WTC11 (cell line): ENCODE data around the gene PAM16. TPM values are rescaled to one million over a fixed set of nuclear protein-coding genes. Genes with fewer than 3 reads are reported as not detected.
"Not testable (repeated sequence)": the region's sequence is repeated elsewhere in the genome, so short reads cannot be mapped to it uniquely, and the experiment has no call there.

Experiments used
- ATAC-seq: fragments of 200-7000 bp; cut with Tn5 transposase; 2 replicates; pipeline ENCODE4 v1.10.0; 2021; ENCODE audit warnings: mild to moderate bottlenecking, moderate library complexity
- CTCF ChIA-PET: fragments of 300-600 bp; sonication (Branson Sonifier 250); formaldehyde crosslinking; loops from one replicate; lab custom pipeline; 2021; ENCODE audit warnings: antibody characterized with exemption; lab: Charles Lee
- POLR2A ChIA-PET: fragments of 350-600 bp; sonication (Branson Sonifier 250); formaldehyde crosslinking; loops from one replicate; lab custom pipeline; 2021; ENCODE audit warnings: antibody characterized with exemption; lab: Charles Lee
- DNase-seq: peaks from one replicate; pipeline ENCODE4 v3.0.0; 2021; ENCODE audit warnings: low spot score
- H3K27ac Mint-ChIP-seq: 2 replicates; pipeline ENCODE4 v1.8.0; 2021; ENCODE audit warnings: mixed read lengths
- H3K27me3 Mint-ChIP-seq: 2 replicates; pipeline ENCODE4 v1.8.0; 2021; ENCODE audit warnings: low read depth, mild to moderate bottlenecking, moderate library complexity, mixed read lengths
- H3K36me3 Mint-ChIP-seq: 2 replicates; pipeline ENCODE4 v1.8.0; 2021; ENCODE audit warnings: mixed read lengths
- H3K4me1 Mint-ChIP-seq: 2 replicates; pipeline ENCODE4 v1.8.0; 2022; ENCODE audit warnings: mixed read lengths
- H3K4me3 Mint-ChIP-seq: 2 replicates; pipeline ENCODE4 v1.8.0; 2021; ENCODE audit warnings: mild to moderate bottlenecking, moderate library complexity, mixed read lengths
- H3K9me3 Mint-ChIP-seq: 2 replicates; pipeline ENCODE4 v1.8.0; 2021; ENCODE audit warnings: mixed read lengths
- CREM ChIP-seq: sonication (generic); formaldehyde crosslinking; IDR thresholded peaks from 2 replicates; pipeline ENCODE4 v1.8.1; 2022; ENCODE audit warnings: mild to moderate bottlenecking, missing genetic modification reagents, moderate library complexity
- EMX1 ChIP-seq: fragments of 250-450 bp; sonication (Bioruptor Pico); IDR thresholded peaks from 2 replicates; pipeline ENCODE4 v1.8.0; 2021; ENCODE audit warnings: mild to moderate bottlenecking
- HMGA2 ChIP-seq: fragments of 250-450 bp; sonication (Bioruptor Pico); IDR thresholded peaks from 2 replicates; pipeline ENCODE4 v1.4.0; 2021; ENCODE audit warnings: mild to moderate bottlenecking, moderate library complexity
- MYBL2 ChIP-seq: sonication (generic); formaldehyde crosslinking; IDR thresholded peaks from 2 replicates; pipeline ENCODE4 v1.8.1; 2023; ENCODE audit warnings: mild to moderate bottlenecking, moderate library complexity, missing genetic modification reagents
- OVOL2 ChIP-seq: fragments of 250-450 bp; sonication (Bioruptor Pico); IDR thresholded peaks from 2 replicates; pipeline ENCODE4 v1.9.0; 2021; ENCODE audit warnings: mild to moderate bottlenecking, borderline replicate concordance
- ZNF512 ChIP-seq: sonication (generic); formaldehyde crosslinking; IDR thresholded peaks from 2 replicates; pipeline ENCODE4 v1.8.1; 2022; ENCODE audit warnings: missing genetic modification reagents, borderline replicate concordance
- total RNA-seq: library from RNA; stranded (reverse); gene quantifications from 3 replicates; pipeline ENCODE4 v1.2.3, GENCODE V29; 2021
- TF ChIP-seq, protein P1 (sequence below): sonication (generic); formaldehyde crosslinking; IDR thresholded peaks from 2 replicates; pipeline ENCODE4 v1.8.1; 2023; ENCODE audit warnings: mild to moderate bottlenecking, missing genetic modification reagents, moderate library complexity
- TF ChIP-seq, protein P2 (sequence below): fragments of 250-450 bp; sonication (Bioruptor Pico); IDR thresholded peaks from 2 replicates; pipeline ENCODE4 v1.9.0; 2021; ENCODE audit warnings: mild to moderate bottlenecking, borderline replicate concordance

The PAM16 gene
- total RNA-seq, 1 experiment from 2014 or later = 88.9 TPM

DNA sequence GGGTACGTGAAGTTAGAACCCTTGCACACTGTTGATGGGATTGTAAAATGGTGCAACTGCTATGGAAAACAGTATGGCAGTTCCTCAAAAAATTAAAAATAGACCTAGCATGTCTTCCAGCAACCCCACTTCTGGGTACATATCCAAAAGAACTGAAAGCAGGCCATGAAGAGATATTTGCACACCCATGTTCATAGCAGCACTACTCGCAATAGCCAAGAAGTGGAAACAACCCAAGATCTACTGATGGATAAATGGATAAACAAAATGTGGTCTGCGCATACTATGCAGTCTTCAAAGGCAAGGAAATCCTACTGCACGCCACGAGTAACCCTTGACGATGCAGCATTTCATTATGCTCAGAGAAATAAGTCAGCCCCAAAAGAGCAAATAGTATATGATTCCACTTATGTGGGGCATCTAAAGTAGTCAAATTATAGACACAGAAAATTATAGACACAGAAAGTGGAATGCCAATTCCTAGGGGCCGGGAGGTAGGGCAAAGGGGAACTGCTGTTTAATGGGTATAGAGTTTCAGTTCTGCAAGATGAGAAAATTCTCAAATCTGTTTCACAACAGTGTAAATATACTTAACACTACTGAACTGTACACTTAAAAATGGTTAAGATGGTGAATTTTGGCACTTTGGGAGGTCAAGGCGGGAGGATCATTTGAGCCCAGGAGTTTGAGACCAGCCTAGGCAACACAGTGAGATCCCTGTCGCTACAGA is 48.0 kb upstream of the PAM16 start:
- Mint-ChIP-seq H3K27me3 (no peaks in the 10 kb centered on the region), H3K36me3 (peaks cover 2% of the 10 kb centered on the region; the same call in 1 of the 2 replicates), H3K4me1 (peaks cover 3% of the 10 kb centered on the region), H3K27ac (no peak overlapping the region), H3K9me3 (no peaks in the 10 kb centered on the region), H3K4me3 (no peak overlapping the region)
- no peak for TF ChIP-seq ZNF512
- TF ChIP-seq, protein P1, sequence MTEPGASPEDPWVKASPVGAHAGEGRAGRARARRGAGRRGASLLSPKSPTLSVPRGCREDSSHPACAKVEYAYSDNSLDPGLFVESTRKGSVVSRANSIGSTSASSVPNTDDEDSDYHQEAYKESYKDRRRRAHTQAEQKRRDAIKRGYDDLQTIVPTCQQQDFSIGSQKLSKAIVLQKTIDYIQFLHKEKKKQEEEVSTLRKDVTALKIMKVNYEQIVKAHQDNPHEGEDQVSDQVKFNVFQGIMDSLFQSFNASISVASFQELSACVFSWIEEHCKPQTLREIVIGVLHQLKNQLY (CRISPR knock-in tag) = no peak
- TF ChIP-seq MYBL2 = no peak
- DNase-seq = no peak
- no peak for ATAC-seq
- CTCF ChIA-PET = interaction anchor here (2.5 to 8.7 kb wide), 3 partner anchors 9 to 40 kb away, joined by 9 to 322 read pairs (median 316); no protein-coding TSS in a partner anchor
- POLR2A ChIA-PET = no interaction called here

DNA sequence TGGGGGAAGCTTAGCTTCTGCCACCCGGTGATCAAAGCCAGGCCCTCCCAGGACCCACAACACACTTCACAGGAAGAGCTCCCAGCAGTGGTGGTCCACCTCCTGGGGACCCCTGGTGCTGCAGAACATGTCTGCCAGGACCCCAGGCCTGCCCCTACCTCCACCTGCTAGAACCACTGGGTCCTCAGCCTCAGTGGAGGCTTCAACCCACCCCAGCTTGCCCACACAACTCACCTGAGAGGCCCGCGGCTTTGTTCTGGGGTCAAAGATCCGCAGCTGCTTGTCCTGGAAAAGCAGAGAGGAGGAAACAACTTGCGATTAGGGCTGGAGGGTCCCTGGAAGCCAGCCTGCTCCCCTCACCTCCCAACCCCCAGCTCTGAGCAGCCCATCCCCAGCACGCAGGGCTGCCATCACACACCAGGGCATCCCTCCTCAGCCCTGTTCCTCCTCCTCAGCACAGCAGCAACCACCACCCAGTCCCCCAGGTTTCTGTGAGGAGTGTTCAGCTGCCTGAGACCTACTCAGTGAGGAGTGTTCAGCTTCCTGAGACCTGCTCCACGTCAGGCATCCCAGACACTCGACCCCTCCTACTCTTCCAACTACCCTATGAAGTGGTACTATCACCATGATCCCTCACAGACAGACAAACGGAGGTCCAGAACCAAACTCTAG is 44.1 kb upstream of the PAM16 start:
- Mint-ChIP-seq H3K9me3 (no peaks in the 10 kb centered on the region), H3K27ac (peak overlapping the region; percentile 49), H3K36me3 (peaks cover 2% of the 10 kb centered on the region; the same call in 1 of the 2 replicates), H3K27me3 (no peaks in the 10 kb centered on the region), H3K4me1 (peaks cover 33% of the 10 kb centered on the region), H3K4me3 (no peak overlapping the region)
- ATAC-seq = no peak
- ChIA-PET CTCF (interaction anchor here (1.0 to 9.6 kb wide), 3 partner anchors 7 to 36 kb away, joined by 7 to 316 read pairs (median 8); no protein-coding TSS in a partner anchor), POLR2A (no interaction called here)
- no peak for DNase-seq
- TF ChIP-seq EMX1 (CRISPR knock-in tag) (no peak), HMGA2 (no peak), OVOL2 (CRISPR knock-in tag) (no peak)
- TF ChIP-seq, protein P1 (CRISPR knock-in tag) = no peak

GRCh38 chr16:4393850-4394249 is 42.7 kb upstream of the PAM16 start:
- H3K9me3 Mint-ChIP-seq, H3K4me3 Mint-ChIP-seq, DNase-seq, H3K36me3 Mint-ChIP-seq, ATAC-seq, H3K27me3 Mint-ChIP-seq: not testable (repeated sequence)
- Mint-ChIP-seq H3K4me1 (peaks cover 46% of the 10 kb centered on the region), H3K27ac (peak overlapping the region; percentile 90; the same call in 1 of the 2 replicates)
- ChIA-PET POLR2A (interaction anchor here (0.7 to 3.2 kb wide), 6 partner anchors 11 to 122 kb away, joined by 3 to 25 read pairs (median 4); no protein-coding TSS in a partner anchor), CTCF (interaction anchor here (1.1 to 9.6 kb wide), 14 partner anchors 9 to 231 kb away, joined by 3 to 316 read pairs (median 14); partner anchors contain the start of genes MGRN1, PAM16, TFAP4 and VASN)

GRCh38 chr16:4393240-4393600 is 42.1 kb upstream of the PAM16 start:
- Mint-ChIP-seq H3K27ac (peak overlapping the region; percentile 90), H3K4me3 (no peak overlapping the region; the same call in 1 of the 2 replicates), H3K36me3 (peaks cover 2% of the 10 kb centered on the region; the same call in 1 of the 2 replicates), H3K27me3 (no peaks in the 10 kb centered on the region), H3K4me1 (peaks cover 48% of the 10 kb centered on the region), H3K9me3 (no peaks in the 10 kb centered on the region)
- TF ChIP-seq CREM = no peak
- TF ChIP-seq, protein P2, sequence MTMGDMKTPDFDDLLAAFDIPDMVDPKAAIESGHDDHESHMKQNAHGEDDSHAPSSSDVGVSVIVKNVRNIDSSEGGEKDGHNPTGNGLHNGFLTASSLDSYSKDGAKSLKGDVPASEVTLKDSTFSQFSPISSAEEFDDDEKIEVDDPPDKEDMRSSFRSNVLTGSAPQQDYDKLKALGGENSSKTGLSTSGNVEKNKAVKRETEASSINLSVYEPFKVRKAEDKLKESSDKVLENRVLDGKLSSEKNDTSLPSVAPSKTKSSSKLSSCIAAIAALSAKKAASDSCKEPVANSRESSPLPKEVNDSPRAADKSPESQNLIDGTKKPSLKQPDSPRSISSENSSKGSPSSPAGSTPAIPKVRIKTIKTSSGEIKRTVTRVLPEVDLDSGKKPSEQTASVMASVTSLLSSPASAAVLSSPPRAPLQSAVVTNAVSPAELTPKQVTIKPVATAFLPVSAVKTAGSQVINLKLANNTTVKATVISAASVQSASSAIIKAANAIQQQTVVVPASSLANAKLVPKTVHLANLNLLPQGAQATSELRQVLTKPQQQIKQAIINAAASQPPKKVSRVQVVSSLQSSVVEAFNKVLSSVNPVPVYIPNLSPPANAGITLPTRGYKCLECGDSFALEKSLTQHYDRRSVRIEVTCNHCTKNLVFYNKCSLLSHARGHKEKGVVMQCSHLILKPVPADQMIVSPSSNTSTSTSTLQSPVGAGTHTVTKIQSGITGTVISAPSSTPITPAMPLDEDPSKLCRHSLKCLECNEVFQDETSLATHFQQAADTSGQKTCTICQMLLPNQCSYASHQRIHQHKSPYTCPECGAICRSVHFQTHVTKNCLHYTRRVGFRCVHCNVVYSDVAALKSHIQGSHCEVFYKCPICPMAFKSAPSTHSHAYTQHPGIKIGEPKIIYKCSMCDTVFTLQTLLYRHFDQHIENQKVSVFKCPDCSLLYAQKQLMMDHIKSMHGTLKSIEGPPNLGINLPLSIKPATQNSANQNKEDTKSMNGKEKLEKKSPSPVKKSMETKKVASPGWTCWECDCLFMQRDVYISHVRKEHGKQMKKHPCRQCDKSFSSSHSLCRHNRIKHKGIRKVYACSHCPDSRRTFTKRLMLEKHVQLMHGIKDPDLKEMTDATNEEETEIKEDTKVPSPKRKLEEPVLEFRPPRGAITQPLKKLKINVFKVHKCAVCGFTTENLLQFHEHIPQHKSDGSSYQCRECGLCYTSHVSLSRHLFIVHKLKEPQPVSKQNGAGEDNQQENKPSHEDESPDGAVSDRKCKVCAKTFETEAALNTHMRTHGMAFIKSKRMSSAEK (CRISPR knock-in tag) = peak; percentile 3; the same call in 1 of the 2 replicates
- ChIA-PET CTCF (interaction anchor here (1.0 to 9.6 kb wide), 21 partner anchors 9 to 231 kb away, joined by 3 to 316 read pairs (median 8); partner anchors contain the start of genes MGRN1, PAM16, TFAP4 and VASN), POLR2A (interaction anchor here (0.6 to 3.2 kb wide), 13 partner anchors 9 to 213 kb away, joined by 3 to 25 read pairs (median 6); partner anchors contain the start of genes PAM16 and TFAP4)
- ATAC-seq (no peak; the same call in 1 of the 2 replicates), DNase-seq (no peak)
